ENCODE results near the gene HSPB1.

Gene HSPB1

DNA sequence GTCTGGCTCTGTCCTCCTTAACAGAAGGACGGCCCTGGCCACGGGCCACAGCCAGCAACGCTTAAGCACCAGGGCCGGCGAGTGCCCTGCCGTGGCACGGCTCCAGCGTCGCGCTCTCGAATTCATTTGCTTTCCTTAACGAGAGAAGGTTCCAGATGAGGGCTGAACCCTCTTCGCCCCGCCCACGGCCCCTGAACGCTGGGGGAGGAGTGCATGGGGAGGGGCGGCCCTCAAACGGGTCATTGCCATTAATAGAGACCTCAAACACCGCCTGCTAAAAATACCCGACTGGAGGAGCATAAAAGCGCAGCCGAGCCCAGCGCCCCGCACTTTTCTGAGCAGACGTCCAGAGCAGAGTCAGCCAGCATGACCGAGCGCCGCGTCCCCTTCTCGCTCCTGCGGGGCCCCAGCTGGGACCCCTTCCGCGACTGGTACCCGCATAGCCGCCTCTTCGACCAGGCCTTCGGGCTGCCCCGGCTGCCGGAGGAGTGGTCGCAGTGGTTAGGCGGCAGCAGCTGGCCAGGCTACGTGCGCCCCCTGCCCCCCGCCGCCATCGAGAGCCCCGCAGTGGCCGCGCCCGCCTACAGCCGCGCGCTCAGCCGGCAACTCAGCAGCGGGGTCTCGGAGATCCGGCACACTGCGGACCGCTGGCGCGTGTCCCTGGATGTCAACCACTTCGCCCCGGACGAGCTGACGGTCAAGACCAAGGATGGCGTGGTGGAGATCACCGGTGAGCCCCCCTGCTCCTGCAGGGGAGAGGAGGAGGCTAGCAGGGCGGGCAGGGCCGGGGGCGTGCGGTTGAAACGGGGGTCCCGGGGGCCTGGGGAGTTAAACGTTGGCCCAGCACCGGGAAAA lies at the start of gene HSPB1:
TSS of gene HSPB1 (plus strand) at position 327 of the 855 bp plus-strand sequence. CDS start at position 367, 40 bp downstream.
- Histone ChIP-seq H3K9ac (ENCODE audit: low read depth, low read length) (0 out of 2 replicates have a peak within 1 kb of the TSS, but pooled peaks have one; percentile 47), H3K4me1 (ENCODE audit: control insufficient read depth, insufficient read depth, low read length) (peaks cover 13% of the 10 kb centered on the region; the same call in 1 of the 2 replicates), H3K36me3 (ENCODE audit: control insufficient read depth, insufficient read depth, low read length) (peaks cover 6% of the 10 kb centered on the region; the same call in 1 of the 2 replicates), H3K27ac (ENCODE audit: low read depth, low read length) (peak within 1 kb of the TSS; percentile 50), H3K4me3 (ENCODE audit: low read depth, low read length) (peak within 1 kb of the TSS; percentile 70), H3K9me3 (ENCODE audit: control insufficient read depth, insufficient read depth, low read length) (no peaks in the 10 kb centered on the region), H3K27me3 (ENCODE audit: control insufficient read depth, insufficient read depth, low read length) (peaks cover 10% of the 10 kb centered on the region)

DNA sequence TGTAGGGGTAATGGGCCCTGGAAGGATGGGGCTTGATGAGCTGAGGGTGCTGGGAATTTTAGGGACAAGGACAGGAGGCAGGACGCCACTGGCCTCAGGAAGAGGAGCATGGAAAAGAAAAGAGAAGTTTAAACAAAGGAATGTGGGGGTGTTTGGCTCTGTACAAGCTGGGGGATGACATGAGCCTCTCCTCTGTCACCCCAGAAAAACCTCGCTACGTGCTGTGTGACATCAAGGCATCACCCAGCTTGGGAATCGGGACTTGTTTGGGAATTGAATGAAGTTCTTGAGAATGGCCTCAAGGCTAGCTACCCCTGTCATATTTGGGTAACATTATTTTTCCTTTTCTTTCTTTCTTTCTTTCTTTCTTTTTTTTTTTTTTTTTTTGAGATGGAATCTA lies 47.7 kb upstream of the HSPB1 start:
- no peaks in the 10 kb centered on the region for H3K36me3 ChIP-seq (ENCODE audit: control insufficient read depth, insufficient read depth, low read length)
- no peak overlapping the region for H3K27ac ChIP-seq (ENCODE audit: low read depth, low read length)
- no peaks in the 10 kb centered on the region for H3K9me3 ChIP-seq (ENCODE audit: control insufficient read depth, insufficient read depth, low read length)
- H3K4me3 ChIP-seq (ENCODE audit: low read depth, low read length), result no peak overlapping the region
- no peaks in the 10 kb centered on the region for H3K27me3 ChIP-seq (ENCODE audit: control insufficient read depth, insufficient read depth, low read length)
- H3K9ac ChIP-seq (ENCODE audit: low read depth, low read length), result no peak overlapping the region
- H3K4me1 ChIP-seq (ENCODE audit: control insufficient read depth, insufficient read depth, low read length), result peaks cover 3% of the 10 kb centered on the region

DNA sequence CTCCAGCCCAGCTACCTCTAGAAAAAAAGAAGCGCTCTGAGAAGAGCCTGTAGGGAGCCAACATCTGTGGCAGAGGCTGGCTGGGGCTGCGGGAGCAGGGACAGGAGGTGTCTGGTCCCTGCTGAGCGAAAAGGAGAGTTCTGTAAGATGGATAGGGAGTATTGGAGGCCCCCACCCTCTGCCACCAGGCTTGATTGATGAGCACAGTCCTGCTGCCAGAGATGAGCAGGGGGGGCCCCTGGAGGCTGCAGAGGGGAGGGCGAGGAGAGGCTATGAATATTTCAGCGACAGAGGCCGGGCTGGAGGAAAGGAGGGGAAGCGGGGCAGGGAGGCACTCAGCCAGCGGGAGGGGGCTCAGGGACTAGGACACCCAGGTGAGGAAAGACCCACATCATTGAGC lies 44.5 kb upstream of the HSPB1 start:
- no peak overlapping the region for H3K4me3 ChIP-seq (ENCODE audit: low read depth, low read length)
- no peaks in the 10 kb centered on the region for H3K27me3 ChIP-seq (ENCODE audit: control insufficient read depth, insufficient read depth, low read length)
- no peaks in the 10 kb centered on the region for H3K36me3 ChIP-seq (ENCODE audit: control insufficient read depth, insufficient read depth, low read length)
- H3K27ac ChIP-seq (ENCODE audit: low read depth, low read length), result no peak overlapping the region
- H3K9ac ChIP-seq (ENCODE audit: low read depth, low read length), result no peak overlapping the region
- peaks cover 17% of the 10 kb centered on the region for H3K4me1 ChIP-seq (ENCODE audit: control insufficient read depth, insufficient read depth, low read length)
- no peaks in the 10 kb centered on the region for H3K9me3 ChIP-seq (ENCODE audit: control insufficient read depth, insufficient read depth, low read length)

DNA sequence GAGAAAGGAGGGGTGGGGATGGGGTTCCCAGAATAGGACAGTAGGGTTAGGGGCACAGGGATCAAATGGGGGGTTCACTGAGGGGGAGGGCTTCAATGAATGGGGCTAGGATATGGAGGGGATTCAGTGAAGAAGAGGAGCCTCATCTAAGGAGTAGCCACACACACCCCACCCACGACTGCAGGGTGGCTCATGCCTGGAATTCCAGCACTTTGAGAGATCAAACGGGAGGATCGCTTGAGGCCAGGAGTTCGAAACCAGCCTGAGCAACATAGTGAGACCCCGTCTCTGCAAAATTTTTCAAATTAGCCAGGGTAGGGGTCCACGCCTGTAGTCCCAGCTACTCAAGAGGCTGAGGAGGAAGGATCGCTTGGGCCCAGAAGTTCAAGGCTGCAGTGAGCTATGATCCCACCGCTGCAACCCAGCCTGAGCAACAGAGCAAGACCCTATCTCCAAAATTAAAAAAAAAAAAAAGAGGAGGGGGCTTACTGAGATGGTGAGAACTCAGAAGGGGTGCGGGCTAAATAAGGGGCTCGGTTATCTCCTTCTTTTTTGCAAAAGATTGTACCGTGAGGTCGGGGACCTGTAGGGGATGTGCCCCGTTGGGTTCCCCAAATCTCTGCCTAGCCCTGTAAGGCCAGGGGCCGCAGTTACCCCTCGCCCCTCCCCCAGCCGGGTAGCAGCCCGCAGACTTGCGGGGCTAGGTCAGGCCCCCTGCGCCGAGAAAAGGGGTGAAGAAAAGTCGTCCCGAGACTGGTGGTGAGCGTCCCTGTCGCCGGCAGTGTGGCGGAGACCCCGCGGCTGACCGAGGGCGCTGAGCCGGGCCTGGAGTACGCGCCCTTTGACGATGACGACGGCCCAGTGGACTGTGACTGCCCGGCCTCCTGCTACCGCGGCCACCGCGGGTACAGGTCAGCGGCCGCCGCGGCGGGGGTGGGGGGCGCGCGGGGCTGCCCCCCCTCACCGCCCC lies 43.1 kb upstream of the HSPB1 start:
- peak overlapping the region; percentile 61; the same call in 1 of the 2 replicates for H3K9ac ChIP-seq (ENCODE audit: low read depth, low read length)
- H3K27ac ChIP-seq (ENCODE audit: low read depth, low read length), result peak overlapping the region; percentile 28
- no peaks in the 10 kb centered on the region for H3K27me3 ChIP-seq (ENCODE audit: control insufficient read depth, insufficient read depth, low read length)
- H3K4me1 ChIP-seq (ENCODE audit: control insufficient read depth, insufficient read depth, low read length), result peaks cover 17% of the 10 kb centered on the region
- H3K4me3 ChIP-seq (ENCODE audit: low read depth, low read length), result peak overlapping the region; percentile 69
- no peaks in the 10 kb centered on the region for H3K9me3 ChIP-seq (ENCODE audit: control insufficient read depth, insufficient read depth, low read length)
- no peaks in the 10 kb centered on the region for H3K36me3 ChIP-seq (ENCODE audit: control insufficient read depth, insufficient read depth, low read length)

DNA sequence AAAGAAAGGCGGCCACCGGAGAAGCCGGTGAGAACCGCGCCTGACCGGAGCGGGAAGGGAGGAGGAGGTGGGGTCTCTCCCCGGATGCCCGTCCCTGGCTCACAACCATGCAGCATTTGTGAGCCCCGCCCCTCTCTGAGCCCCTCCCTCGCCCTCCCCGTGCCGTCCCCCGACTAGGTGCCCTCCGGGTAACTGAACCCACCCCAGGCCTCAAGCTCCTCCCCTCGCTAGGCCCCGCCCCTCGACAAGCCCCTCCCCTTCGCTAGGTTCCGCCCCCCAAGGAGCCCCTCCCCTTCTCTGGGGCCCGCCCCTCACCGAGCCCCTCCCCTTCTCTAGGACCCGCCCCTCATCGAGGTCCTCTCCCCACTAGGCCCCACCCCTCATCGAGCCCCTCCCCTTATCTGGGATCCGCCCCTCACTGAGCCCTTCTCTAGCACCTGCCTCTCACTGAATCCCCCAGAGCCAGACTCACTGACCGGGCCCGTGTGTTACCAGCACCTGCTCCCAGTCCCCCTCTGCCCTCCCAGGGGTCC lies 42.2 kb upstream of the HSPB1 start:
- Histone ChIP-seq H3K4me3 (ENCODE audit: low read depth, low read length) (peak overlapping the region; percentile 69; the same call in 1 of the 2 replicates), H3K9me3 (ENCODE audit: control insufficient read depth, insufficient read depth, low read length) (no peaks in the 10 kb centered on the region), H3K4me1 (ENCODE audit: control insufficient read depth, insufficient read depth, low read length) (peaks cover 17% of the 10 kb centered on the region), H3K9ac (ENCODE audit: low read depth, low read length) (no peak overlapping the region), H3K36me3 (ENCODE audit: control insufficient read depth, insufficient read depth, low read length) (no peaks in the 10 kb centered on the region), H3K27ac (ENCODE audit: low read depth, low read length) (no peak overlapping the region), H3K27me3 (ENCODE audit: control insufficient read depth, insufficient read depth, low read length) (no peaks in the 10 kb centered on the region)

DNA sequence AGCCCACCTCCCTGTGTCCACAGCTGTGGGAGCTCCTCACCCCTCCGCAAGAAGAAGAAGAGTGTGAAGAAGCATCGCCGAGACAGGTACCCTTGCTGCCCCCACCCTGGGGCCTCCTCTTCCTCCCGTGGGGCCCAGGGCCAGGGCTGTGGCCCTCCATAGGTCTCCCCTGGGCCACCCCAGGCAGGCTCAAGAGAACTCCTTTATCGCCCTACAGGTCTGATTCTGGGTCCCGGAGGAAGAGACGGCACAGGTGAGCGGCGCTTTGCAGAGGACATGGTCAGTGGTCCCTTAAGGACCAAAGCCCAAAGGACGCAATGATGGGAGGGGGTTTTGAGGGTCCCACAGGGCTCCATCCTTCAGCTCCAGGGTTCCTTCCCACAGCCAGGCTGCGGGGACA lies 41.1 kb upstream of the HSPB1 start:
- Histone ChIP-seq H3K4me3 (ENCODE audit: low read depth, low read length) (no peak overlapping the region), H3K9me3 (ENCODE audit: control insufficient read depth, insufficient read depth, low read length) (no peaks in the 10 kb centered on the region), H3K27me3 (ENCODE audit: control insufficient read depth, insufficient read depth, low read length) (no peaks in the 10 kb centered on the region), H3K36me3 (ENCODE audit: control insufficient read depth, insufficient read depth, low read length) (no peaks in the 10 kb centered on the region), H3K27ac (ENCODE audit: low read depth, low read length) (no peak overlapping the region), H3K9ac (ENCODE audit: low read depth, low read length) (no peak overlapping the region), H3K4me1 (ENCODE audit: control insufficient read depth, insufficient read depth, low read length) (peaks cover 17% of the 10 kb centered on the region)

DNA sequence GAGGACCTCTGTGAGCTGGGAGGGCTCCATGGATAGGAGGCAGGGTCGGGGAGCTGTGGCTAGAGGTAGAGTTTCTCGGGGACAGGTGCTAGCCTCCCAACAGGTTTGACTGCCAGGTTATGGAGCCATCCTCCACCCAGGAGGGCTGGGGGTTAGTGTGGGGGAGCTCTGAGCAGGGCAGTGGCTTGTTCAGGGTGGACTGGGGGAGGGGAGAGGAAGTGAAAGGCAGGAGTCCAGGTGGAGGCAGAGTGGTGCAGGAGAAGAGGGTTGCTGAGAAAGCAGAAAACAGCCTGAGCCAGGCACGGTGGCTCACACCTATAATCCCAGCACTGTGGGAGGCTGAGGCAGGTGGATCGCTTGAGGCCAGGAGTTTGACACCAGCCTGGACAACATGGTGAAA lies 40.5 kb upstream of the HSPB1 start:
- H3K4me1 ChIP-seq (ENCODE audit: control insufficient read depth, insufficient read depth, low read length), result peaks cover 17% of the 10 kb centered on the region
- no peak overlapping the region for H3K9ac ChIP-seq (ENCODE audit: low read depth, low read length)
- H3K9me3 ChIP-seq (ENCODE audit: control insufficient read depth, insufficient read depth, low read length), result no peaks in the 10 kb centered on the region
- no peak overlapping the region for H3K4me3 ChIP-seq (ENCODE audit: low read depth, low read length)
- peaks cover 4% of the 10 kb centered on the region; the same call in 1 of the 2 replicates for H3K27me3 ChIP-seq (ENCODE audit: control insufficient read depth, insufficient read depth, low read length)
- no peak overlapping the region for H3K27ac ChIP-seq (ENCODE audit: low read depth, low read length)
- no peaks in the 10 kb centered on the region for H3K36me3 ChIP-seq (ENCODE audit: control insufficient read depth, insufficient read depth, low read length)

DNA sequence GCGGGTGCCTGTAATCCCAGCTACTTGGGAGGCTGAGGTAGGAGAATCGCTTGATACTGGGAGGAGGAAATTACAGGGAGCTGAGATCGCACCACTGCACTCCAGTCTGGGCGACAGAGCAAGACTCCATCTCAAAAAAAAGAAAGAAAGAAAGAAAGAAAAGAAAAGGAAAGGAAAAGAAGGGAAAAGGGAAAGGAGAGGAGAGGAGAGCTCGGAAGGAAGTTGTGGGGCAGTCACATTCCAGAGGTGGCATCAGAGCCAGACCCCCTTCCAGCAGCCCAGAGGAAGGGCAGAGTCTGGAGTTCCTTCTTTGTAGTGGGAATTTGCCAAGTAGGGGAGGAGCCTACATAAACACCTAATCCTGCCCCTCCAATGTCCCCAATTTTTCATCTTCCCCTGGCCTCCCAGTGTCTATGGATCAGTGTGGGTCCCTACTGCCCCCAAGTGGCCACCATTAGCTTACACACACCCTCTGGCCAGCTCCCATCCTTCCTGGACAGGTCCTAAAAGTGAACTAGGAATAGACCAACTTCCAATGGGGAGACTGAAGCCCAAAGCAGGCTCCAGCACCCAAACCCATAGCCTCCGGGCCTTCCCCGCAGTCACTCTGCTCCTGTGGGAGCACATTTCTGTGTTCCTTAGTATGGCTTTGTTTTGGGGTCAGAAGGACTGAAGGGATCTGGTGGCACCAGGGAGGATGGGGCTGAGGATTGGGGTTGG lies 39.6 kb upstream of the HSPB1 start:
- no peaks in the 10 kb centered on the region for H3K9me3 ChIP-seq (ENCODE audit: control insufficient read depth, insufficient read depth, low read length)
- H3K36me3 ChIP-seq (ENCODE audit: control insufficient read depth, insufficient read depth, low read length), result no peaks in the 10 kb centered on the region
- H3K27me3 ChIP-seq (ENCODE audit: control insufficient read depth, insufficient read depth, low read length), result peaks cover 6% of the 10 kb centered on the region; the same call in 1 of the 2 replicates
- H3K27ac ChIP-seq (ENCODE audit: low read depth, low read length), result no peak overlapping the region
- H3K4me1 ChIP-seq (ENCODE audit: control insufficient read depth, insufficient read depth, low read length), result peaks cover 17% of the 10 kb centered on the region
- H3K4me3 ChIP-seq (ENCODE audit: low read depth, low read length), result no peak overlapping the region
- no peak overlapping the region for H3K9ac ChIP-seq (ENCODE audit: low read depth, low read length)

DNA sequence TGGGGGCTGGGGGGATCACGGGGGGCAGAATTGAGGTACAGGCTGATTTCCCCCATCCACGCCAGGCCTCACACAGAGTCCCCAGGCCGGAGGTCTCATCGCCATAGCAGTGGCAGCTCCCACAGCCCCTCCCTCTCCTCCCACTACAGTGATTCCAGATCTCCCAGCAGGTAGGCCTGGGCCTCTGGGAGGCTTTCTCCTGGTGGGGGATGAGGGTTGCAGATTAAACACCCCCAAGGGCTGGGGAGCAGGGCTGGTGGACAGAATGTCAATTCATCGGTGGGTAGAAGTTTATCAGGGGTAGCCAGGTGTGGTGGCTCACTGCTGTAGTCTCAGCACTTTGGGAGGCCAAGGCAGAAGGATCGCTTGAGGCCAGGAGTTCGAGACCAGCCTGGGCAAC lies 37.2 kb upstream of the HSPB1 start:
- Histone ChIP-seq H3K27ac (ENCODE audit: low read depth, low read length) (no peak overlapping the region), H3K27me3 (ENCODE audit: control insufficient read depth, insufficient read depth, low read length) (peaks cover 12% of the 10 kb centered on the region), H3K36me3 (ENCODE audit: control insufficient read depth, insufficient read depth, low read length) (no peaks in the 10 kb centered on the region), H3K4me1 (ENCODE audit: control insufficient read depth, insufficient read depth, low read length) (peaks cover 35% of the 10 kb centered on the region), H3K4me3 (ENCODE audit: low read depth, low read length) (no peak overlapping the region), H3K9ac (ENCODE audit: low read depth, low read length) (no peak overlapping the region), H3K9me3 (ENCODE audit: control insufficient read depth, insufficient read depth, low read length) (no peaks in the 10 kb centered on the region)

Measured in HUES48 (cell line).